Ascending aorta (tissue), 2 donors: ENCODE results near the gene GRIK2. TPM values are rescaled to one million over a fixed set of nuclear protein-coding genes. Genes with fewer than 3 reads are reported as not detected.

ENCODE experiments used
- DNase-seq, 2 donors: peaks; one replicate each; pipeline ENCODE4 v3.0.0-alpha.2; 2019; ENCODE audit warnings: low spot score in 2 of 2
- H3K27ac ChIP-seq, 2 donors: fragments of 200-600 bp; sonication (generic); one replicate each; pipeline ENCODE4 v1.5.1; 2016 to 2017; ENCODE audit warnings: mild to moderate bottlenecking in 1 of 2
- H3K27me3 ChIP-seq: fragments of 200-600 bp; sonication (generic); one replicate; pipeline ENCODE4 v1.5.1; 2017
- H3K36me3 ChIP-seq, 2 donors: fragments of 200-600 bp; sonication (generic); one replicate each; pipeline ENCODE4 v1.5.1; 2016
- H3K4me1 ChIP-seq, 2 donors: fragments of 200-600 bp; sonication (generic); one replicate each; pipeline ENCODE4 v1.5.1; 2016 to 2017; ENCODE audit warnings: mild to moderate bottlenecking in 1 of 2
- H3K4me3 ChIP-seq, 2 donors: fragments of 200-600 bp; sonication (generic); one replicate each; pipeline ENCODE4 v1.5.1; 2016 to 2017; ENCODE audit warnings: mild to moderate bottlenecking in 1 of 2
- H3K9me3 ChIP-seq, 2 donors: fragments of 200-600 bp; sonication (generic); one replicate each; pipeline ENCODE4 v1.5.1; 2016
- CTCF ChIP-seq, 3 experiments: fragments of 200-600 bp in 2 of 3; fragments of 450-650 bp in 1 of 3; sonication (generic) in 2 of 3; IDR thresholded peaks; one replicate each; pipeline ENCODE4 v1.5.1; 2016 to 2019; ENCODE audit warnings: antibody characterized with exemption in 3 of 3, mild to moderate bottlenecking in 1 of 3, moderate library complexity in 1 of 3
- intact Hi-C: fragments of 100-400 bp; cut with DNase I; formaldehyde crosslinking; loops from one replicate; pipeline ENCODE4 v1.15.1; 2023
- total RNA-seq: library from RNA; depleted of rRNA; stranded (reverse); fragments of >200 nt; gene quantifications from one replicate; pipeline ENCODE4 v1.1.0, GENCODE V29; 2016

Gene GRIK2
- total RNA-seq, 1 donor from 2014 or later = not detected

GRCh38 chr6:101847690-101848089 lies 454.2 kb downstream of the GRIK2 start:
- DNase-seq = no peak
- intact Hi-C loops = no loop called here
- H3K36me3 ChIP-seq = no peaks in the 10 kb centered on the region
- no peaks in the 10 kb centered on the region for H3K4me1 ChIP-seq
- no peak overlapping the region for H3K4me3 ChIP-seq
- H3K9me3 ChIP-seq = no peaks in the 10 kb centered on the region
- H3K27ac ChIP-seq = no peak overlapping the region
- no peak for TF ChIP-seq CTCF (IDR thresholded peaks at IDR 0.05)
- H3K27me3 ChIP-seq = no peaks in the 10 kb centered on the region

GRCh38 chr6:101851911-101852310 lies 458.4 kb downstream of the GRIK2 start:
- TF ChIP-seq CTCF (IDR thresholded peaks at IDR 0.05) = no peak
- H3K9me3 ChIP-seq = no peaks in the 10 kb centered on the region
- H3K27me3 ChIP-seq = no peaks in the 10 kb centered on the region
- no peak overlapping the region for H3K27ac ChIP-seq
- H3K4me3 ChIP-seq = no peak overlapping the region
- intact Hi-C loops = no loop called here
- H3K36me3 ChIP-seq = no peaks in the 10 kb centered on the region
- DNase-seq = no peak
- no peaks in the 10 kb centered on the region for H3K4me1 ChIP-seq

GRCh38 chr6:101853231-101854085 lies 459.9 kb downstream of the GRIK2 start:
- no peak for TF ChIP-seq CTCF (IDR thresholded peaks at IDR 0.05)
- H3K9me3 ChIP-seq = no peaks in the 10 kb centered on the region
- H3K36me3 ChIP-seq = no peaks in the 10 kb centered on the region
- no peaks in the 10 kb centered on the region for H3K4me1 ChIP-seq
- H3K27ac ChIP-seq = no peak overlapping the region
- intact Hi-C loops = no loop called here
- no peaks in the 10 kb centered on the region for H3K27me3 ChIP-seq
- no peak for DNase-seq
- no peak overlapping the region for H3K4me3 ChIP-seq

GRCh38 chr6:101876431-101876830 lies 482.9 kb downstream of the GRIK2 start:
- Histone ChIP-seq H3K27ac (no peak overlapping the region), H3K27me3 (no peaks in the 10 kb centered on the region), H3K4me3 (no peak overlapping the region), H3K4me1 (no peaks in the 10 kb centered on the region), H3K9me3 (no peaks in the 10 kb centered on the region), H3K36me3 (no peaks in the 10 kb centered on the region)
- no peak for DNase-seq
- intact Hi-C loops = no loop called here
- no peak for TF ChIP-seq CTCF (IDR thresholded peaks at IDR 0.05)

- Histone ChIP-seq H3K27ac (no peak overlapping the region), H3K4me3 (no peak overlapping the region), H3K4me1 (no peaks in the 10 kb centered on the region), H3K27me3 (no peaks in the 10 kb centered on the region), H3K36me3 (no peaks in the 10 kb centered on the region), H3K9me3 (no peaks in the 10 kb centered on the region)
- TF ChIP-seq CTCF (IDR thresholded peaks at IDR 0.05) = no peak
- no peak for DNase-seq
- intact Hi-C loops = no loop called here
Measured at GRCh38 chr6:101878554-101879276, 485.2 kb downstream of the GRIK2 start.
